NCI-H1417 treated with DMSO at 0.1 percent for 48 hours (cell line): Measurements from ENCODE around the gene TMEM258.

ENCODE experiments used
- DNase-seq: peaks from one replicate; lab custom pipeline; 2025; lab: John Stamatoyannopoulos, UW

The TMEM258 gene

GRCh38 chr11:61739966-61740365 is 52.4 kb downstream of the TMEM258 start:
- no peak for DNase-seq

DNA sequence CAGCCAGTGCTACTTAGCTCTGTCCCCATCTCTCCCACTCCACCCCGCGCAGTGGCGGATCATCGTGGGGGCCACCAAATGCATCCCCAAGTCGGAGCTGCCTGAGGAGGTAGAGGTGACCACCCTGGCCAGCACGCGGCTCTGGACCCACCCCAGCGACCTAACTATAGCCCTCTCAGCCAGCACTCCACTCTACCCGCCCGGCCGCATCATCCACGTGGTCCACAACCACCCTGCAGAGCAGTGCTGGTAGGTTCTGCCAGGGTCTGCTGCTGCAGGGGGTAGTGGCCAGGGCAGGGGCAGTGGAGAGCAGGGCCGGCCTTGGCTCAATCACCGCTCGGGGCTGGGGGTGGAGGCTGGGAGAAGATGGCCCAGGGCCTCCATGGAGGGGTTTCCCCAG is 53.0 kb downstream of the TMEM258 start:
- no peak for DNase-seq
